ENCODE results near the gene VTA1.
"Not testable (repeated sequence)": the region's sequence is repeated elsewhere in the genome, so short reads cannot be mapped to it uniquely, and the experiment has no call there.

VTA1 gene

GRCh38 chr6:142229518-142230270 is 82.6 kb downstream of the VTA1 start:
- not testable (repeated sequence) for DNase-seq

- not testable (repeated sequence) for DNase-seq
Observed at GRCh38 chr6:142232206-142233044, 85.4 kb downstream of the VTA1 start.

- DNase-seq, result no peak
Observed at GRCh38 chr6:142233945-142234682, 87.1 kb downstream of the VTA1 start.

- DNase-seq, result no peak
Observed at GRCh38 chr6:142235272-142235671, 88.2 kb downstream of the VTA1 start.

GRCh38 chr6:142235791-142236190 is 88.7 kb downstream of the VTA1 start:
- DNase-seq, result no peak

- DNase-seq, result no peak
Observed at GRCh38 chr6:142236691-142237090, 89.6 kb downstream of the VTA1 start.

- DNase-seq, result no peak
Observed at GRCh38 chr6:142238881-142239280, 91.8 kb downstream of the VTA1 start.

GRCh38 chr6:142240179-142240578 is 93.1 kb downstream of the VTA1 start:
- DNase-seq, result no peak

GRCh38 chr6:142241061-142241460 is 94.0 kb downstream of the VTA1 start:
- DNase-seq, result no peak

GRCh38 chr6:142242269-142242668 is 95.2 kb downstream of the VTA1 start:
- DNase-seq, result no peak

GRCh38 chr6:142246960-142247359 is 99.9 kb downstream of the VTA1 start:
- DNase-seq, result no peak

GRCh38 chr6:142249266-142249665 is 102.2 kb downstream of the VTA1 start:
- DNase-seq, result no peak

- DNase-seq, result no peak
Observed at GRCh38 chr6:142251930-142252445, 104.9 kb downstream of the VTA1 start.

- DNase-seq, result no peak
Observed at GRCh38 chr6:142254513-142254912, 107.5 kb downstream of the VTA1 start.

- no peak for DNase-seq
Observed at GRCh38 chr6:142255785-142256184, 108.7 kb downstream of the VTA1 start.

GRCh38 chr6:142258305-142258704 is 111.2 kb downstream of the VTA1 start:
- no peak for DNase-seq

GRCh38 chr6:142258757-142259156 is 111.7 kb downstream of the VTA1 start:
- DNase-seq, result no peak

- DNase-seq, result no peak
Observed at GRCh38 chr6:142260748-142261147, 113.7 kb downstream of the VTA1 start.

GRCh38 chr6:142262231-142262630 is 115.2 kb downstream of the VTA1 start:
- no peak for DNase-seq

GRCh38 chr6:142265476-142265875 is 118.4 kb downstream of the VTA1 start:
- DNase-seq, result no peak

GRCh38 chr6:142266060-142266459 is 119.0 kb downstream of the VTA1 start:
- DNase-seq, result no peak

GRCh38 chr6:142271476-142271875 is 124.4 kb downstream of the VTA1 start:
- DNase-seq, result no peak
